Thyroid gland (tissue), 4 donors: ENCODE results near the gene EPB41L1.

Experiments
- POLR2A ChIP-seq, 2 donors: fragments of 450-650 bp; IDR thresholded peaks; one replicate each; pipeline ENCODE4 v1.6.1; 2017; ENCODE audit warnings: antibody characterized with exemption in 2 of 2, mild to moderate bottlenecking in 2 of 2, moderate library complexity in 1 of 2
- TF ChIP-seq, protein P1 (sequence below), 6 experiments: fragments of 200-600 bp in 3 of 6; fragments of 450-650 bp in 3 of 6; sonication (generic) in 3 of 6; IDR thresholded peaks; one replicate each; pipeline ENCODE4 v1.5.1; 2016 to 2019; ENCODE audit warnings: antibody characterized with exemption in 6 of 6, mild to moderate bottlenecking in 2 of 6, inconsistent platforms in 1 of 6, moderate library complexity in 1 of 6

DNA sequence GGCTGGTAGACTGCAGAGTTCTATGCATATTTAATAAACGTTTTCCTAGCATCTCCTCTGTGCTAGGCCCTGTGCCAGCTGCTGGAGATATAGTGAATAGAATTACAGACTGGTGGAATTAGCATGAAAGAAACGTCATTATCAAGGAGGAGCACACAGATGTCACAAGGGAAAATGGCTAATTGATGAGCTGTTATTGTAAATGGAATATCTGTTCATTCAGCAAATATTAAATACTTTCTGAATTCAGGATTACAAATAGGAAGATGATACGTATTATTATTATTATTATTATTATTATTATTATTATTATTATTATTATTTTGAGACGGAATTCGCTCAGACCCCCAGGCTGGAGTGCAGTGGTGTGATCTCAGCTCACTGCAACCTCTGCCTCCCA is 82.9 kb downstream of the EPB41L1 start:
- TF ChIP-seq, protein P1, sequence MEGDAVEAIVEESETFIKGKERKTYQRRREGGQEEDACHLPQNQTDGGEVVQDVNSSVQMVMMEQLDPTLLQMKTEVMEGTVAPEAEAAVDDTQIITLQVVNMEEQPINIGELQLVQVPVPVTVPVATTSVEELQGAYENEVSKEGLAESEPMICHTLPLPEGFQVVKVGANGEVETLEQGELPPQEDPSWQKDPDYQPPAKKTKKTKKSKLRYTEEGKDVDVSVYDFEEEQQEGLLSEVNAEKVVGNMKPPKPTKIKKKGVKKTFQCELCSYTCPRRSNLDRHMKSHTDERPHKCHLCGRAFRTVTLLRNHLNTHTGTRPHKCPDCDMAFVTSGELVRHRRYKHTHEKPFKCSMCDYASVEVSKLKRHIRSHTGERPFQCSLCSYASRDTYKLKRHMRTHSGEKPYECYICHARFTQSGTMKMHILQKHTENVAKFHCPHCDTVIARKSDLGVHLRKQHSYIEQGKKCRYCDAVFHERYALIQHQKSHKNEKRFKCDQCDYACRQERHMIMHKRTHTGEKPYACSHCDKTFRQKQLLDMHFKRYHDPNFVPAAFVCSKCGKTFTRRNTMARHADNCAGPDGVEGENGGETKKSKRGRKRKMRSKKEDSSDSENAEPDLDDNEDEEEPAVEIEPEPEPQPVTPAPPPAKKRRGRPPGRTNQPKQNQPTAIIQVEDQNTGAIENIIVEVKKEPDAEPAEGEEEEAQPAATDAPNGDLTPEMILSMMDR (IDR thresholded peaks at IDR 0.05) = no peak
- TF ChIP-seq POLR2A (IDR thresholded peaks at IDR 0.05) = no peak
